ENCODE results near the gene PDLIM5.

GRCh38 chr4:94436512-94436911 is 15.2 kb upstream of the PDLIM5 start:
- TF ChIP-seq CTCF (IDR thresholded peaks at IDR 0.05) (no peak), POLR2A (IDR thresholded peaks at IDR 0.05) (no peak), POLR2AphosphoS5 (IDR thresholded peaks at IDR 0.05) (no peak), EP300 (IDR thresholded peaks at IDR 0.05; ENCODE audit: low read depth) (no peak)

Measured in transverse colon (tissue), 4 donors.